Posterior vena cava (tissue), 2 donors: ENCODE measurements around the gene GRK5. TPM values are rescaled to one million over a fixed set of nuclear protein-coding genes. Genes with fewer than 3 reads are reported as not detected.
"Not testable (repeated sequence)": the region's sequence is repeated elsewhere in the genome, so short reads cannot be mapped to it uniquely, and the experiment has no call there.

Experiments
- DNase-seq: peaks from one replicate; pipeline ENCODE4 v3.0.0-alpha.2; 2020; ENCODE audit warnings: low spot score
- intact Hi-C, 2 donors: fragments of 100-400 bp; cut with DNase I; formaldehyde crosslinking; loops; one replicate each; pipeline versions ENCODE4 v1.14.1 to v1.14.2; 2022 to 2023
- total RNA-seq, 2 donors: library from RNA; stranded (reverse); fragmentation: NEBNext Ultra II Directional; extraction: Animal tissue kit (Norgen Biotek cat#: 25700); gene quantifications; one replicate each; pipeline ENCODE4 v1.2.1, GENCODE V29; 2021
- donor health status: DM: yes; HTN: yes; CAD: no.
- donor health status: DM: yes; HTN: yes; CAD: no.

GRK5 gene
- total RNA-seq, 2 donors from 2014 or later, result 40.0 to 57.5 TPM

GRCh38 chr10:119456435-119456810, 249.1 kb downstream of the GRK5 start:
- peak; percentile 29 for DNase-seq
- intact Hi-C loops, result no loop called here

GRCh38 chr10:119457966-119458766, 250.8 kb downstream of the GRK5 start:
- intact Hi-C loops, result no loop called here
- DNase-seq, result no peak

GRCh38 chr10:119459681-119460340, 252.4 kb downstream of the GRK5 start:
- intact Hi-C loops, result no loop called here
- no peak for DNase-seq

- no peak for DNase-seq
- intact Hi-C loops, result no loop called here
Measured at GRCh38 chr10:119460369-119461195, 253.2 kb downstream of the GRK5 start.

- no peak for DNase-seq
- intact Hi-C loops, result no loop called here
Measured at GRCh38 chr10:119461380-119461779, 254.0 kb downstream of the GRK5 start.

- DNase-seq, result no peak
- intact Hi-C loops, result no loop called here
Measured at GRCh38 chr10:119461923-119462322, 254.6 kb downstream of the GRK5 start.

- intact Hi-C loops, result no loop called here
- DNase-seq, result no peak
Measured at GRCh38 chr10:119462773-119463172, 255.4 kb downstream of the GRK5 start.

GRCh38 chr10:119463195-119463594, 255.8 kb downstream of the GRK5 start:
- intact Hi-C loops, DNase-seq: not testable (repeated sequence)

GRCh38 chr10:119465085-119465484, 257.7 kb downstream of the GRK5 start:
- DNase-seq, result no peak
- intact Hi-C loops, result no loop called here

- no peak for DNase-seq
- intact Hi-C loops, result no loop called here
Measured at GRCh38 chr10:119466076-119466475, 258.7 kb downstream of the GRK5 start.

- intact Hi-C loops, result no loop called here
- DNase-seq, result no peak
Measured at GRCh38 chr10:119466655-119467054, 259.3 kb downstream of the GRK5 start.

- intact Hi-C loops, result no loop called here
- DNase-seq, result no peak
Measured at GRCh38 chr10:119468542-119469324, 261.4 kb downstream of the GRK5 start.

- intact Hi-C loops, result no loop called here
Measured at GRCh38 chr10:119469325-119469707, 261.9 kb downstream of the GRK5 start.

GRCh38 chr10:119469846-119470245, 262.5 kb downstream of the GRK5 start:
- no peak for DNase-seq
- intact Hi-C loops, result no loop called here

More at GRCh38 chr10:119469325-119469707, 261.9 kb downstream of the GRK5 start:
- DNase-seq, result no peak

GRCh38 chr10:119470920-119471702, 263.7 kb downstream of the GRK5 start:
- intact Hi-C loops, result no loop called here
- DNase-seq, result no peak

GRCh38 chr10:119473771-119474170, 266.4 kb downstream of the GRK5 start:
- intact Hi-C loops, result no loop called here
- no peak for DNase-seq

GRCh38 chr10:119474606-119475005, 267.2 kb downstream of the GRK5 start:
- DNase-seq, result no peak
- intact Hi-C loops, result no loop called here

GRCh38 chr10:119477444-119477843, 270.1 kb downstream of the GRK5 start:
- no peak for DNase-seq
- intact Hi-C loops, result no loop called here
